WTC11 (cell line): Measurements from ENCODE around the gene EREG. TPM values are rescaled to one million over a fixed set of nuclear protein-coding genes. Genes with fewer than 3 reads are reported as not detected.

ENCODE experiments used
- ATAC-seq: fragments of 200-7000 bp; cut with Tn5 transposase; 2 replicates; pipeline ENCODE4 v1.10.0; 2021; ENCODE audit warnings: mild to moderate bottlenecking, moderate library complexity
- CTCF ChIA-PET: fragments of 300-600 bp; sonication (Branson Sonifier 250); formaldehyde crosslinking; loops from one replicate; lab custom pipeline; 2021; ENCODE audit warnings: antibody characterized with exemption; lab: Charles Lee
- POLR2A ChIA-PET: fragments of 350-600 bp; sonication (Branson Sonifier 250); formaldehyde crosslinking; loops from one replicate; lab custom pipeline; 2021; ENCODE audit warnings: antibody characterized with exemption; lab: Charles Lee
- DNase-seq: peaks from one replicate; pipeline ENCODE4 v3.0.0; 2021; ENCODE audit warnings: low spot score
- H3K27ac Mint-ChIP-seq: 2 replicates; pipeline ENCODE4 v1.8.0; 2021; ENCODE audit warnings: mixed read lengths
- H3K27me3 Mint-ChIP-seq: 2 replicates; pipeline ENCODE4 v1.8.0; 2021; ENCODE audit warnings: low read depth, mild to moderate bottlenecking, moderate library complexity, mixed read lengths
- H3K36me3 Mint-ChIP-seq: 2 replicates; pipeline ENCODE4 v1.8.0; 2021; ENCODE audit warnings: mixed read lengths
- H3K4me1 Mint-ChIP-seq: 2 replicates; pipeline ENCODE4 v1.8.0; 2022; ENCODE audit warnings: mixed read lengths
- H3K4me3 Mint-ChIP-seq: 2 replicates; pipeline ENCODE4 v1.8.0; 2021; ENCODE audit warnings: mild to moderate bottlenecking, moderate library complexity, mixed read lengths
- H3K9me3 Mint-ChIP-seq: 2 replicates; pipeline ENCODE4 v1.8.0; 2021; ENCODE audit warnings: mixed read lengths
- AR ChIP-seq: fragments of 250-450 bp; sonication (Bioruptor Pico); IDR thresholded peaks from 2 replicates; pipeline ENCODE4 v1.9.0; 2021; ENCODE audit warnings: mild to moderate bottlenecking
- ARID4B ChIP-seq: sonication (generic); formaldehyde crosslinking; IDR thresholded peaks from 2 replicates; pipeline ENCODE4 v1.8.0; 2023; ENCODE audit warnings: missing genetic modification reagents, mild to moderate bottlenecking, borderline replicate concordance
- ATF6 ChIP-seq: sonication (generic); formaldehyde crosslinking; IDR thresholded peaks from 2 replicates; pipeline ENCODE4 v1.8.1; 2023; ENCODE audit warnings: mild to moderate bottlenecking, missing genetic modification reagents
- EMX1 ChIP-seq: fragments of 250-450 bp; sonication (Bioruptor Pico); IDR thresholded peaks from 2 replicates; pipeline ENCODE4 v1.8.0; 2021; ENCODE audit warnings: mild to moderate bottlenecking
- ERG ChIP-seq: fragments of 250-450 bp; sonication (Bioruptor Pico); IDR thresholded peaks from 2 replicates; pipeline ENCODE4 v1.8.0; 2021; ENCODE audit warnings: mild to moderate bottlenecking
- GTF2I ChIP-seq: fragments of 250-450 bp; sonication (Bioruptor Pico); conservative IDR thresholded peaks from 2 replicates; pipeline ENCODE4 v1.4.0; 2021; ENCODE audit warnings: mild to moderate bottlenecking
- HMGXB4 ChIP-seq: sonication (generic); formaldehyde crosslinking; IDR thresholded peaks from 2 replicates; pipeline ENCODE4 v1.8.1; 2023; ENCODE audit warnings: mild to moderate bottlenecking, moderate library complexity, missing genetic modification reagents
- IRF1 ChIP-seq: sonication (generic); formaldehyde crosslinking; IDR thresholded peaks from 2 replicates; pipeline ENCODE4 v1.8.0; 2023; ENCODE audit warnings: missing genetic modification reagents
- MYBL2 ChIP-seq: sonication (generic); formaldehyde crosslinking; IDR thresholded peaks from 2 replicates; pipeline ENCODE4 v1.8.1; 2023; ENCODE audit warnings: mild to moderate bottlenecking, moderate library complexity, missing genetic modification reagents
- NR2C2 ChIP-seq: sonication (generic); formaldehyde crosslinking; IDR thresholded peaks from 2 replicates; pipeline ENCODE4 v1.8.0; 2022; ENCODE audit warnings: mild to moderate bottlenecking, missing genetic modification reagents
- NR3C1 ChIP-seq: sonication (generic); formaldehyde crosslinking; conservative IDR thresholded peaks from 2 replicates; pipeline ENCODE4 v1.8.1; 2023; ENCODE audit warnings: low read depth, mild to moderate bottlenecking, missing genetic modification reagents
- PRRX2 ChIP-seq: fragments of 250-450 bp; sonication (Bioruptor Pico); IDR thresholded peaks from 2 replicates; pipeline ENCODE4 v1.8.0; 2021; ENCODE audit warnings: mild to moderate bottlenecking
- USF1 ChIP-seq: sonication (generic); formaldehyde crosslinking; IDR thresholded peaks from 2 replicates; pipeline ENCODE4 v1.8.0; 2022; ENCODE audit warnings: mild to moderate bottlenecking, missing genetic modification reagents
- ZMAT4 ChIP-seq: fragments of 250-450 bp; sonication (Bioruptor Pico); IDR thresholded peaks from 2 replicates; pipeline ENCODE4 v1.9.0; 2021; ENCODE audit warnings: mild to moderate bottlenecking
- ZNF263 ChIP-seq: sonication (generic); formaldehyde crosslinking; IDR thresholded peaks from 2 replicates; pipeline ENCODE4 v1.8.1; 2022; ENCODE audit warnings: low read depth, mild to moderate bottlenecking, moderate library complexity, missing genetic modification reagents
- ZNF396 ChIP-seq: fragments of 250-450 bp; sonication (Bioruptor Pico); IDR thresholded peaks from 2 replicates; pipeline ENCODE4 v1.8.0; 2021; ENCODE audit warnings: mild to moderate bottlenecking, moderate library complexity, borderline replicate concordance
- ZNF671 ChIP-seq: fragments of 250-450 bp; sonication (Bioruptor Pico); IDR thresholded peaks from 2 replicates; pipeline ENCODE4 v1.8.0; 2021; ENCODE audit warnings: mild to moderate bottlenecking
- total RNA-seq: library from RNA; stranded (reverse); gene quantifications from 3 replicates; pipeline ENCODE4 v1.2.3, GENCODE V29; 2021

Gene EREG
- total RNA-seq, 1 experiment from 2014 or later = 0.09 TPM

GRCh38 chr4:74378573-74378972 is 13.6 kb downstream of the EREG start:
- POLR2A ChIA-PET = no interaction called here

More at GRCh38 chr4:74378573-74378972, 13.6 kb downstream of the EREG start:
- Mint-ChIP-seq H3K27me3 (no peaks in the 10 kb centered on the region), H3K4me1 (peaks cover 10% of the 10 kb centered on the region; the same call in 1 of the 2 replicates), H3K27ac (no peak overlapping the region), H3K9me3 (no peaks in the 10 kb centered on the region), H3K4me3 (no peak overlapping the region), H3K36me3 (no peaks in the 10 kb centered on the region)
- CTCF ChIA-PET = interaction anchor here (0.6 to 3.8 kb wide), 2 partner anchors 292 to 618 kb away, joined by 4 to 30 read pairs; no protein-coding TSS in a partner anchor
- ATAC-seq = no peak
- no peak for TF ChIP-seq ZNF396 (CRISPR knock-in tag)
- no peak for TF ChIP-seq ATF6
- TF ChIP-seq IRF1 (CRISPR knock-in tag) = no peak
- TF ChIP-seq ZNF671 (CRISPR knock-in tag) = no peak
- TF ChIP-seq ERG (CRISPR knock-in tag) = no peak
- TF ChIP-seq GTF2I (CRISPR knock-in tag) = no peak
- TF ChIP-seq NR3C1 (CRISPR knock-in tag) = no peak
- no peak for TF ChIP-seq HMGXB4 (CRISPR knock-in tag)
- TF ChIP-seq EMX1 (CRISPR knock-in tag) = no peak
- TF ChIP-seq AR (CRISPR knock-in tag) = no peak
- no peak for TF ChIP-seq ZMAT4 (CRISPR knock-in tag)
- no peak for TF ChIP-seq PRRX2
- TF ChIP-seq MYBL2 (CRISPR knock-in tag) = no peak
- no peak for TF ChIP-seq NR2C2 (CRISPR knock-in tag)
- TF ChIP-seq USF1 = no peak
- no peak for TF ChIP-seq ARID4B (CRISPR knock-in tag)
- no peak for TF ChIP-seq ZNF263 (CRISPR knock-in tag)
- DNase-seq = no peak
